H1 (cell line): ENCODE results near the gene OR52N2. TPM values are rescaled to one million over a fixed set of nuclear protein-coding genes. Genes with fewer than 3 reads are reported as not detected.

Experiments
- CTCF ChIA-PET: fragments of 300-600 bp; sonication (Branson Sonifier 250); formaldehyde crosslinking; loops from one replicate; lab custom pipeline; 2021; ENCODE audit not compliant: partially characterized antibody; lab: Charles Lee
- POLR2A ChIA-PET: fragments of 300-600 bp; sonication (Branson Sonifier 250); formaldehyde crosslinking; loops from one replicate; lab custom pipeline; 2021; ENCODE audit warnings: inconsistent platforms; ENCODE audit not compliant: partially characterized antibody; lab: Charles Lee
- DNase-seq, 2 experiments: peaks; one replicate each; pipeline versions ENCODE4 v3.0.0 to v3.0.0-alpha.2; 2010 to 2022; ENCODE audit warnings: low spot score in 2 of 2, low read depth in 1 of 2, mixed read lengths in 1 of 2
- FAIRE-seq: peaks from 2 replicates; lab custom pipeline; 2011; peaks lifted over from hg19 to GRCh38; lab: Jason Lieb, UNC
- H2AFZ ChIP-seq: 2 replicates; pipeline ENCODE4 v1.8.1; 2012; ENCODE audit warnings: low read length, inconsistent platforms
- H2AK5ac ChIP-seq: 2 replicates; pipeline ENCODE4 v1.6.1; 2013; ENCODE audit warnings: low read depth, low read length
- H2BK120ac ChIP-seq: replicated peaks from 2 replicates; pipeline ENCODE3; 2013; ENCODE audit warnings: low read depth, low read length, inconsistent platforms
- H2BK12ac ChIP-seq: 2 replicates; pipeline ENCODE4 v1.6.1; 2013; ENCODE audit warnings: low read depth, low read length
- H2BK15ac ChIP-seq: 2 replicates; pipeline ENCODE4 v1.6.1; 2013; ENCODE audit warnings: low read length
- H2BK20ac ChIP-seq: 2 replicates; pipeline ENCODE4 v1.6.1; 2013; ENCODE audit warnings: low read length
- H2BK5ac ChIP-seq: 2 replicates; pipeline ENCODE4 v1.6.1; 2013; ENCODE audit warnings: low read depth, low read length
- H3K14ac ChIP-seq: 2 replicates; pipeline ENCODE4 v1.6.1; 2013; ENCODE audit warnings: inconsistent platforms; ENCODE audit not compliant: insufficient read length
- H3K18ac ChIP-seq: 2 replicates; pipeline ENCODE4 v1.6.1; 2013; ENCODE audit warnings: low read length; ENCODE audit errors: extremely low read depth
- H3K23ac ChIP-seq: 2 replicates; pipeline ENCODE4 v1.6.1; 2013; ENCODE audit warnings: inconsistent platforms; ENCODE audit not compliant: insufficient read length
- H3K23me2 ChIP-seq: 2 replicates; pipeline ENCODE4 v1.6.1; 2013; ENCODE audit warnings: low read depth, low read length
- H3K27ac ChIP-seq: 2 replicates; pipeline ENCODE4 v1.6.1; 2011; ENCODE audit warnings: low read depth, low read length, inconsistent platforms
- H3K27me3 ChIP-seq, 4 experiments: replicated peaks in 1 of 4; 1 replicate in 1 of 4; 2 replicates in 3 of 4; pipeline versions ENCODE4 v1.6.1 to v1.8.1; 2011 to 2013; ENCODE audit warnings: low read length in 3 of 4, mild to moderate bottlenecking in 3 of 4, inconsistent platforms in 2 of 4, mixed read lengths in 2 of 4, moderate library complexity in 1 of 4; ENCODE audit not compliant: control insufficient read depth in 3 of 4, insufficient read depth in 3 of 4; ENCODE audit errors: extremely low read depth in 1 of 4
- H3K36me3 ChIP-seq, 4 experiments: 2 replicates each; pipeline versions ENCODE4 v1.6.1 to v1.8.1; 2011 to 2013; ENCODE audit warnings: mild to moderate bottlenecking in 4 of 4, low read length in 3 of 4, moderate library complexity in 2 of 4, control low read depth in 1 of 4, inconsistent platforms in 1 of 4; ENCODE audit not compliant: insufficient read depth in 4 of 4, control insufficient read depth in 2 of 4
- H3K4ac ChIP-seq: replicated peaks from 2 replicates; pipeline ENCODE3; 2013; ENCODE audit warnings: low read length, low read depth, mixed read lengths, inconsistent platforms; ENCODE audit not compliant: insufficient read length
- H3K4me1 ChIP-seq, 4 experiments: replicated peaks in 1 of 4; 1 replicate in 1 of 4; 2 replicates in 3 of 4; pipeline versions ENCODE4 v1.6.1 to v1.8.1; 2011 to 2013; ENCODE audit warnings: low read length in 3 of 4, inconsistent platforms in 2 of 4, mixed read lengths in 1 of 4; ENCODE audit not compliant: insufficient read depth in 4 of 4, control insufficient read depth in 3 of 4
- H3K4me2 ChIP-seq, 2 experiments: 2 replicates each; pipeline versions ENCODE4 v1.6.1 to v1.8.1; 2011 to 2013; ENCODE audit warnings: low read depth in 2 of 2, low read length in 2 of 2, control low read depth in 1 of 2, inconsistent platforms in 1 of 2, mild to moderate bottlenecking in 1 of 2; ENCODE audit not compliant: insufficient read depth in 1 of 2
- H3K4me3 ChIP-seq, 4 experiments: fragments of 200-600, 300-600 bp in 1 of 4; sonication (generic), shearing (Covaris generic), sonication (Bioruptor Twin) in 1 of 4; 2 replicates each; pipeline versions ENCODE4 v1.5.1 to v1.8.1; 2011 to 2016; ENCODE audit warnings: low read length in 4 of 4, low read depth in 3 of 4, control low read depth in 2 of 4, inconsistent platforms in 2 of 4, mild to moderate bottlenecking in 2 of 4, mixed read lengths in 1 of 4, moderate library complexity in 1 of 4; ENCODE audit not compliant: insufficient read depth in 2 of 4; ENCODE audit errors: extremely low read depth in 1 of 4
- H3K56ac ChIP-seq: replicated peaks from 2 replicates; pipeline ENCODE3; 2013; ENCODE audit warnings: low read depth, mild to moderate bottlenecking, mixed read lengths, low read length, inconsistent platforms; ENCODE audit not compliant: insufficient read length
- H3K79me1 ChIP-seq: 2 replicates; pipeline ENCODE4 v1.6.1; 2013; ENCODE audit warnings: low read depth, low read length, control low read depth
- H3K79me2 ChIP-seq, 2 experiments: 2 replicates each; pipeline versions ENCODE4 v1.6.1 to v1.8.1; 2012 to 2013; ENCODE audit warnings: low read length in 2 of 2, mild to moderate bottlenecking in 2 of 2, inconsistent platforms in 1 of 2; ENCODE audit not compliant: insufficient read depth in 2 of 2, control insufficient read depth in 1 of 2
- H3K9ac ChIP-seq, 4 experiments: replicated peaks in 1 of 4; 1 replicate in 1 of 4; 2 replicates in 3 of 4; pipeline versions ENCODE4 v1.6.1 to v1.8.1; 2011 to 2013; ENCODE audit warnings: low read depth in 3 of 4, low read length in 3 of 4, control low read depth in 2 of 4, mild to moderate bottlenecking in 2 of 4, moderate library complexity in 2 of 4, inconsistent platforms in 1 of 4; ENCODE audit errors: extremely low read depth in 1 of 4
- H3K9me3 ChIP-seq, 2 experiments: 2 replicates each; pipeline versions ENCODE4 v1.6.1 to v1.8.1; 2012 to 2013; ENCODE audit warnings: mild to moderate bottlenecking in 2 of 2, moderate library complexity in 2 of 2, control low read depth in 1 of 2, inconsistent platforms in 1 of 2, low read depth in 1 of 2, low read length in 1 of 2, mixed read lengths in 1 of 2; ENCODE audit not compliant: insufficient read depth in 2 of 2
- H4K20me1 ChIP-seq, 2 experiments: replicated peaks in 1 of 2; 2 replicates each; pipeline versions ENCODE3 to v1.8.1; 2011 to 2013; ENCODE audit warnings: inconsistent platforms in 2 of 2, low read length in 2 of 2, mild to moderate bottlenecking in 1 of 2; ENCODE audit not compliant: insufficient read depth in 2 of 2, control insufficient read depth in 1 of 2
- H4K5ac ChIP-seq: 2 replicates; pipeline ENCODE4 v1.6.1; 2013; ENCODE audit warnings: low read length, low read depth, mixed read lengths, inconsistent platforms; ENCODE audit not compliant: insufficient read length
- H4K8ac ChIP-seq: 2 replicates; pipeline ENCODE4 v1.8.0; 2013; ENCODE audit warnings: mild to moderate bottlenecking, moderate library complexity, low read length, inconsistent platforms; ENCODE audit not compliant: insufficient read depth; ENCODE audit errors: extremely low read depth
- H4K91ac ChIP-seq: replicated peaks from 2 replicates; pipeline ENCODE3; 2013; ENCODE audit warnings: low read length, mixed read lengths, inconsistent platforms; ENCODE audit not compliant: insufficient read length
- BACH1 ChIP-seq: IDR thresholded peaks from 2 replicates; pipeline ENCODE4 v1.6.1; 2012; ENCODE audit warnings: low read length, improper control_type of control experiment
- CBX5 ChIP-seq: fragments of 300-800, 300-1000 bp; sonication (generic); IDR thresholded peaks from 2 replicates; pipeline ENCODE4 v1.7.1; 2016; ENCODE audit warnings: antibody characterized with exemption, low read length, low read depth
- HDAC6 ChIP-seq: IDR thresholded peaks from one replicate; pipeline ENCODE4 v1.7.1; 2012; ENCODE audit warnings: low read depth, mild to moderate bottlenecking, inconsistent platforms, low read length, moderate library complexity
- KDM5A ChIP-seq: fragments of 200-600 bp; IDR thresholded peaks from 2 replicates; pipeline ENCODE4 v1.7.1; 2012; ENCODE audit warnings: mild to moderate bottlenecking, low read length, inconsistent platforms, mixed read lengths
- TEAD4 ChIP-seq: IDR thresholded peaks from 2 replicates; pipeline ENCODE4 v1.6.1; 2012; ENCODE audit warnings: low read depth, low read length, inconsistent platforms, mixed read lengths
- WGBS, 2 experiments: shearing (Covaris generic) in 1 of 2; methylation state at CpG; one replicate each; pipeline versions ENCODE4 v1.1.6 to v1.1.7; 2013 to 2015; ENCODE audit warnings: low lambda C conversion rate in 2 of 2, mixed read lengths in 2 of 2, inconsistent platforms in 1 of 2, low coverage in 1 of 2, missing lambda C conversion rate in 1 of 2; ENCODE audit not compliant: insufficient replicate concordance in 2 of 2, insufficient coverage in 1 of 2, insufficient read length in 1 of 2; ENCODE audit errors: extremely low coverage in 1 of 2, missing lambda C conversion rate in 1 of 2; 5-methylcytosine and 5-hydroxymethylcytosine counted together
- polyA plus RNA-seq, 7 experiments: library from polyadenylated mRNA; depleted of rRNA in 3 of 7; stranded (reverse) in 5 of 7; unstranded in 2 of 7; fragments of >200 nt in 5 of 7; fragments of 200-250 nt in 2 of 7; gene quantifications; 1 replicate in 5 of 7; 2 replicates in 1 of 7; 4 replicates in 1 of 7; pipeline versions ENCODE4 v1.2.1 to v1.2.3, GENCODE V29; 2011 to 2013; ENCODE audit warnings: missing spikeins in 2 of 7, mixed read lengths in 2 of 7
- total RNA-seq: library from RNA; stranded (reverse); fragmentation: NEBNext Ultra II Directional; extraction: Animal tissue kit (Norgen Biotek cat#: 25700); gene quantifications from 2 replicates; pipeline ENCODE4 v1.2.1, GENCODE V29; 2021
- TF ChIP-seq, protein P1 (sequence below): IDR thresholded peaks from 2 replicates; pipeline ENCODE4 v1.6.1; 2011; ENCODE audit warnings: low read length, improper control_type of control experiment

OR52N2 gene
- total and polyA plus RNA-seq, 2 of the 8 experiments (the other 6 are each of a cell fraction or from before 2014, with no cell fraction given) = 0.39 to 4.8 TPM

DNA sequence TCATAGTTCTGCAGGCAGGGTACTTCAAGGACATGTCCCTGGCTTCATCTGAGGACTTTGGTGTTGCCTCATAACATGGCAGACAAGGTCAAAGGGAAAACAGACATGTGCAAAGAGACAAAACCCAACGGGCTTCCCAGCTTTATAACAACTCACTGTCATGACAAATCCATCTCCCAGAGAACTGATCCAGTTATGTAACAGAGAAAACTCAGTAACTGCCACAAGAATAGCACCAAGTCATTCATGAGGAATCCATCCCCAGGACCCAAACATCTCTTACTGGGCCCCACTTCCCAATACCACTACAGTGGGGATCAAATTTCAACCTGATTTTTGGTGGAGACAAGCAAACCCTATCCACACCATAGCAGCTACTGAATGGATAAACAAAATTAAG, 41.7 kb upstream of the OR52N2 start:
- Histone ChIP-seq H3K23ac (no peak overlapping the region), H3K27ac (no peak overlapping the region), H3K56ac (no peak overlapping the region), H4K8ac (no peak overlapping the region), H3K18ac (no peak overlapping the region), H2AFZ (no peak overlapping the region), H3K4me1 (no peaks in the 10 kb centered on the region), H2BK12ac (no peak overlapping the region), H3K79me1 (no peaks in the 10 kb centered on the region), H3K27me3 (no peaks in the 10 kb centered on the region), H4K5ac (no peak overlapping the region), H3K4me2 (no peak overlapping the region)
- ChIA-PET CTCF (interaction anchor here (0.6 kb wide), 1 partner anchor 614 kb away, joined by 3 read pairs; no protein-coding TSS in a partner anchor), POLR2A (no interaction called here)
- TF ChIP-seq, protein P1, sequence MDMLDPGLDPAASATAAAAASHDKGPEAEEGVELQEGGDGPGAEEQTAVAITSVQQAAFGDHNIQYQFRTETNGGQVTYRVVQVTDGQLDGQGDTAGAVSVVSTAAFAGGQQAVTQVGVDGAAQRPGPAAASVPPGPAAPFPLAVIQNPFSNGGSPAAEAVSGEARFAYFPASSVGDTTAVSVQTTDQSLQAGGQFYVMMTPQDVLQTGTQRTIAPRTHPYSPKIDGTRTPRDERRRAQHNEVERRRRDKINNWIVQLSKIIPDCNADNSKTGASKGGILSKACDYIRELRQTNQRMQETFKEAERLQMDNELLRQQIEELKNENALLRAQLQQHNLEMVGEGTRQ = no peak
- no peak for TF ChIP-seq HDAC6
- TF ChIP-seq TEAD4 = no peak
- no peak for TF ChIP-seq KDM5A
- no peak for TF ChIP-seq BACH1
- no peak for TF ChIP-seq CBX5
- TF ChIP-seq, all 59 proteins: peak for 0
- Histone ChIP-seq H3K23me2 (no peaks in the 10 kb centered on the region), H2BK15ac (no peak overlapping the region), H4K20me1 (no peaks in the 10 kb centered on the region), H3K14ac (no peak overlapping the region), H4K91ac (no peak overlapping the region), H3K79me2 (no peaks in the 10 kb centered on the region), H2BK120ac (no peak overlapping the region), H2AK5ac (no peak overlapping the region), H3K4ac (no peak overlapping the region), H3K9me3 (no peaks in the 10 kb centered on the region), H2BK5ac (no peak overlapping the region), H3K9ac (no peak overlapping the region), H3K4me3 (no peak overlapping the region), H3K36me3 (no peaks in the 10 kb centered on the region), H2BK20ac (no peak overlapping the region)
- DNase-seq = no peak
- no peak for FAIRE-seq
- 77% methylated on average over 1 of the region's 1 CpG; no CpG with 5 or more reads in 1 of the 2 experiments for WGBS, 2 experiments
